NCI-H526 (cell line): ENCODE results near the gene BRIP1.
"Not testable (repeated sequence)": the region's sequence is repeated elsewhere in the genome, so short reads cannot be mapped to it uniquely, and the experiment has no call there.

Experiments used
- DNase-seq, 2 experiments: peaks; one replicate each; lab custom pipeline; 2025; lab: John Stamatoyannopoulos, UW

Gene BRIP1

DNA sequence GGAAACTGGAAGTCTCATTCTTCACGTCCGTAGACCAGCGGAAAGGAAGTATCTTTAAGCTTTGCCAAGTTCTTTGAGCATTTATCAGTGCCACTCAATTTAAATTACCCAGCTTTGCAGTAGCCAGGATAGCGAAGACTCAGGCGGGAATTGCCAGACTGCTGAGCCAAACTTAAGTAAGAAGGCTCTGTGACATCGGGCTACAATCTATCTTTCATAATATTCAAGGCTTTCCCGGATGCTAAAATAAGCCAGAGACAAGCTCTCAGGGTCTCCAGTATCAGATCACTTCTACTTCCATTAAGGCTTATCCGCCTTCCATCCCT is 436 bp upstream of the BRIP1 start:
- DNase-seq, result peak in 1 of 2 experiments; percentile 27

DNA sequence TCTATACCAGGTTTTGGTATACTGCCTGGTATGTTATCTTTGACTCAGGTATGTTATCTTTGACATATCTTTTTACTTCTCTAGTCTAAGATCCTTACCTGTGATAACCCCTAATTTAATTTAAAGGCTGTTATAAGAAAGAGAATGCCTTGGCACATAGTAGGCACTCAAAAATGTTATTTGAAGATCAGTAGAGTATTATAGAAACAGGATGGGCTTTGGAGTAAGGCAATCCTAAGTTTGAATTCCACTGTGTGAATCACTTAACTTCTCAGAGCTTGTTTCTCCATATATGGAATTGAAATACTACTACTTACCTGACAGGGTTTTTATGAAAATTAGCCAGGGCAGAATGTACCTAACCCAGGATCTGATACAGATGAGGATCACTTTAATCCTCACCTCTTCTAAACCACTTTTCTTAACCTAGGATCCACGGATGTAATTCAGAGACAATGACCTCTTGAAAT is 1.2 kb downstream of the BRIP1 start:
- DNase-seq, result peak; percentile 24 to 43

DNA sequence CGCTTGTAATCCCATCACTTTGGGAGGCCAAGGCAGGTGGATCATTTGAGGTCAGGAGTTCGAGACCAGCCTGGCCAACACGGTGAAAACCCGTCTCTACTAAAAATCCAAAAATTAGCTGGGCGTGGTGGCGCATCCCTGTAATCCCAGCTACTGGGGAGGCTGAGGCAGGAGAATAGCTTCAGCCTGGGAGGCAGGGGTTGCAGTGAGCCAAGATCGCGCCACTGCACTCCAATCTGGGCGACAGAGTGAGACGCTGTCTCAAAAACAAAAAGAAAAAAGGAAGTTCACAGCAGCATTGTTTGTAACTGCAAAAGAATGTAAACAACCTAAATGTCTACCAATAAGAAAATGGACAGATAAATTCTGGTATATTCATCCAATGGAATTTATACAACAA is 2.9 kb downstream of the BRIP1 start:
- not testable (repeated sequence) for DNase-seq

DNA sequence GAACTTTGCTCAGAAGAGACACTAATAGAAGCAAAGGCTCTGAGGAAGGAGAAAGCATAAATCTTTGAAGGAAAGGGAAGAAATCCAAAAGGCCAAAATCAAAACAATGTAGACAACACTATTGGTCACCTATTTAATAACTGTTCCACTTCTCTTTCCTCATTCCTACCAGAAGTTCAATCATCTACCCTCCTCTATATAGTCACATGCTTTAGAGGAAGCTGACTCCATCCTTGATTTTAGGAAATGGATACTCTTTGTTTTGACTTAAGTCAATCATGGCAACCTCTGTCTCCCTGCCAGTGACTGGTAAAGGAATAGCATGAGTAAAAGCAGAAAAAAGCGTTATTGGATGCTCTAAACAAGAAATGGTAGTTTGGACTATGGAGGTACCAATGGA is 7.3 kb downstream of the BRIP1 start:
- DNase-seq, result no peak

DNA sequence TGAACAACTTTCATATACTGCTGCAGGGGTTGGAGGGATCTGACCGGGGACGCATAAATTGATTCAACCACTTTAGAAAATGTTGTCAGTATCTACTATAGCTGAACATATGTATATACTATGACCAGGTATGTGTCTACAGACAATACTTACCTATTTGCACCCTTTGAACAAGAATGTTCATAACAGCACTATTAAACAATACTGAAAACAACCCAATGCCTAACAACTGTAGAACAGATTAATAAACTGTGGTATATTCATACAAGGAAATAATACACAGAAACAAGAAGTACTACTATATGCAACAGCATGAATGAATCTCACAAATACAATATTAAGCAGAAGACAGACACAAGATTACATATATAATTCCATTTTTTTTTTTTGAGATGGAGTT is 10.5 kb downstream of the BRIP1 start:
- DNase-seq, result no peak

DNA sequence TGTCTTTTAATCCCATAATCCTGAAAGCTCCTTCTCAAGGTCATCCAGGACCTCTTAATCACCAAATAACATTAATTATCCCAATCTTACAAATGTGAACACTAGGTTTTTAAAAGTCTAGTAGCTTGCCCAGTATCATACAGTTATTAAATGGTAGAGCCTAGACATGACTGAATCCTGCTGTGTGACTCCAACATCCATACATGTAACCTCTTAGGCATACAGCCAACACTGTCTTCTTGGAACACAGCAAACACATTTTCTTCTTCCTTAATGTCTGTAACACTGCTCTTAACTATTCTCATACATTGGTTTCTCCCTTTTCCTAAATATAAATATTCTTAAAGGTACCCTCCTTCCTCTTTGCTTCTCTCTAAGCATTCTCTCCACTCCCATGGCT is 13.7 kb downstream of the BRIP1 start:
- no peak for DNase-seq

DNA sequence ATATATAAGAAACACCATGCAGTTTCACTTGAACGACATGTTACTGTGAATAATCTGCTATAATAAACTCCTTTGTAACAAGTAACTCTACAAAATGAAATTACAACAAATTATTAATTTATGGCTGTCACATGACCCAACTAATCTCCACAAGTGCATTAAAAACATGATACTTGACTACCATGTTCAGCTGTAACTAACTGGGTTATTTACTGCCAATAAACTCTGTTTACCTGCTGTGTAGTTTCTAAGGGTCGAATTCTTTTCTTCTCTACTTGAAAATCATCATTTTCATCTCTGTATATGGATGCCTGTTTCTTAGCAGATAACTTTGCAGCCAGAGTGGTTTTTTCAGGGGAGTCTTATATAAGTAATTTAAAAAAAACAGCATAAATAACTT is 14.4 kb downstream of the BRIP1 start:
- no peak for DNase-seq

DNA sequence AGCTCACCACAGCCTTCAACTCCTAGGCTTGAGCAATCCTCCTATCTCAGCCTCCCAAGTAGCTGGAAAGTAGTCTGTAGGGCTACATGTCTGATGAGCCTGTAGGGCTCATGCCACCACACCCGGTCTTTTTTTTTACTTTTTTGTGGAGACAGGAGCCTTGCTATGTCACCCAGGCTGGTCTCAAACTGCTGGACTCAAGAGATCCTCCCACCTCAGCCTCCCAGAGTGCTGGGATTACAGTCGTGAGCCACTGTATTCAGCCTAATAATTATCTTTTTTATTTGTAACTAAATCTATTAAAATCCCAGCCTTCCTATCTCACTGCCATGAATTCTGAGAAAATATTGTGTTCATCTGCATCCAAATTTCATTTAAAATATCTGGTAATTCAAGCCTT is 15.1 kb downstream of the BRIP1 start:
- DNase-seq, result no peak

DNA sequence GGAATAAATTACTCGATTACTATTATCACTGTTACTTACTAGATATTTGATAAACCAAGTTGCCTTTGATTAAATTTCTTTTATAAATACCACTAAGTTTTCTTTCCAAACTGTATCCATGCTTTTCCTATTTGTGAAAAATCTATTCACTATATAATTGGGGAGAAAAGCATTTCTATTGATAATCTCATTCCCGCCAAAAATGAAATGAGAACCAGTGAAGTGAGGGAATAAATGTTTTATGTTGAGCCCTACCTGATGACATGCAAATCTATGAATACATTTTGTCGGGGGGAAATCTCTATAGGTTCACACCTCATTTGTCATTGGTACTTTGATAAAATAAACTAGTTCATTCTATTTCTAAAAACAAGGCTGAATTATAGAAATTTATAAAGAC is 15.7 kb downstream of the BRIP1 start:
- DNase-seq, result no peak

DNA sequence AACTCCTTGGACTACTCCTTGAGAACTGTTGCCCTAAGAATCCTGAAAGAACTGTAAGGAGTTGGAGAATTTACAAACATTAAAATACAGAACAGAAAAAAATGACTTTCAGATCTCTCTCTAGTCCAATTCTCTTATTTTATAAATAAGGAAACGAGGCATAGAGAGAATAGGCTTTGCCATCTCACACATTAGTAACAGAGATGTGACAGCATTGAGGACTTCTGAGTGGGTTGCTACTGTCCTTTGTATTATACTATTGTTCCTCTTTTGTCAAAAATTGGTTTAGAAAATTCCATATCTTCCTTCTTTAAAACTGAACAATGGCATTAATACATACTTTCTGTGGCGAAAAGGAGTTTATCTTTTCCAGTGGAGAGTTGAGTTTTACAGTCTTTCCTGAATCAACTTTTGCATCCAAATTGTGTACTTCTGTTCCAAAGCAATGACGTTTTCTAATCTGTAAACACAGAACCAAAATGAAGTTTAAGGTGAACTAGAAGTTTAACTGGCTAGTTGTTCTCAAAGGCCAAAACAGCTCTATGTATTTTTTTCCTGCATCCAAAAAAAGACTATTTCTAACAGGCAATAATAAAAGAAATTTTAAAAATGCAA is 16.5 kb downstream of the BRIP1 start:
- DNase-seq, result no peak

DNA sequence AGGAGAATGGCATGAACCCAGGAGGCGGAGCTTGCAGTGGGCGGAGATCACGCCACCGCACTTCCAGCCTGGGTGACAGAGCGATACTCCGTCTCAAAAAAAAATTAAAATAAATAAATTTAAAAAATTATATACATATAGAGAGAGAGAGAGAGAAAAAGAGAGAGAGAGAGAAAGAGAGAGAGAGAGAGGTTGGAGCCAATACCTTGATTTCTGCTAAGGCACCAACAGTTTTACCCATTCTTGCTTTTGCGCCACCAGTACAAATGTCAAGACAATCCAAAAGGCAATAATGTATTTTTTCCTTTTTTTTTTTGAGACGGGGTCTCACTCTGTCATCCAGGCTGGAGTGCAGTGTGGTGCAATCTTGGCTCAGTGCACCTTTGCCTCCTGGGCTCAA is 17.2 kb downstream of the BRIP1 start:
- no peak for DNase-seq

DNA sequence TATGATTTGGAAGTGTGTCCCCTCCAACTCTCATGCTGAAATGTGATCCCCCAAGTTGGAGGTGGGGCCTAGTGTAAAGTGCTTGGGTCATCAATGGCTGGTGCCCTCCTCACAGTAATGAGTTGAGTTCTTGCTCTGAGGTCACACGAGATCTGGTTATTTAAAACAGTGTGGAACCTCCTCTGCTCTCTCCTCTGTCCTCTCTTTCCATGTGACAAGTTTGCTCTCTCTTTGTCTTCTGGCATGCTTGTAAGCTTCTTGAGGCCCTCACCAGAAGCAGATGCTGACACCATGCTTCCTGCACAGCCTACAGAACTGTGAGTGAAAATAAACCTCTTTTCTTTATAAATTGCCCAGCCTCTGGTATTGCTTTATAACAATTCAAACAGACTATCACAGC is 19.9 kb downstream of the BRIP1 start:
- no peak for DNase-seq

DNA sequence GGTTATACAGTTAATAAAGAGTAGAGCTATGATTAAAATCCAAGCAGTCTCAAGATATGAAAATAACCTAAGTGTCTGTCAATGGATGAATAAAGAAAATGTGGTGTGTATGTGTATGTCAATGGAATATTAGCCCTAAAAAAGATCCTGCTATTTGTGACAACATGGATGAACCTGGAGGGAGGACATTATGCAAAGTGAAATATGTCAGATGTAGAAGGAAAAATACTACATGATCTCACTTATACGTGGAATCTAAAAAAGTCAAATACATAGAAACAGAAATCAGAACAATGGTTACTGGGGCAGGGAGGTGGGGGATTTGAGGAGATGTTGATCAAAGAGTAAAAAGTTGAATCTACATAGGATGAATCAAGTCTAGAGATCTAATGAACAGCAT is 20.4 kb downstream of the BRIP1 start:
- DNase-seq, result no peak

DNA sequence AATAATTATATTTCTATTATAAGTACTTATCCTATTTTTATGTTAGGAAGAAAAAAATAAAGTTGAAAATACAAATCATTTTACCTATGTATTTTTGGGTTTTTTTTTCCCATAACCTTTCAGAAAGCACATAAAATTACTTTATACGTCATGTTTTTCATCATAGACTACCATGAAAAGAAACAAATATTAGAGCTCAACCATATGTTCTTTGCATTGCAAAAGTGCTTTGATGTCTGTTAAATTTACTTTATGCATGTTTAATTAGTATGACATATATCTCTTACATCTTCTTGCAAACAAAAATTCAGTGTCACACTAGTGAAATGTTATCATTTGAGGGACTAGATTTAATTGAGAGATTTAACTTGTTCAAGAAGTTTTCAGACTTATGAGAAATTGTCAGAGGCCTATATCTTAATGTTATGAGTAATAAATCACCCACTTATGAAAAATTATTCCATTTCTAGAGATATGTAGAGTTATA is 24.0 kb downstream of the BRIP1 start:
- DNase-seq, result no peak

DNA sequence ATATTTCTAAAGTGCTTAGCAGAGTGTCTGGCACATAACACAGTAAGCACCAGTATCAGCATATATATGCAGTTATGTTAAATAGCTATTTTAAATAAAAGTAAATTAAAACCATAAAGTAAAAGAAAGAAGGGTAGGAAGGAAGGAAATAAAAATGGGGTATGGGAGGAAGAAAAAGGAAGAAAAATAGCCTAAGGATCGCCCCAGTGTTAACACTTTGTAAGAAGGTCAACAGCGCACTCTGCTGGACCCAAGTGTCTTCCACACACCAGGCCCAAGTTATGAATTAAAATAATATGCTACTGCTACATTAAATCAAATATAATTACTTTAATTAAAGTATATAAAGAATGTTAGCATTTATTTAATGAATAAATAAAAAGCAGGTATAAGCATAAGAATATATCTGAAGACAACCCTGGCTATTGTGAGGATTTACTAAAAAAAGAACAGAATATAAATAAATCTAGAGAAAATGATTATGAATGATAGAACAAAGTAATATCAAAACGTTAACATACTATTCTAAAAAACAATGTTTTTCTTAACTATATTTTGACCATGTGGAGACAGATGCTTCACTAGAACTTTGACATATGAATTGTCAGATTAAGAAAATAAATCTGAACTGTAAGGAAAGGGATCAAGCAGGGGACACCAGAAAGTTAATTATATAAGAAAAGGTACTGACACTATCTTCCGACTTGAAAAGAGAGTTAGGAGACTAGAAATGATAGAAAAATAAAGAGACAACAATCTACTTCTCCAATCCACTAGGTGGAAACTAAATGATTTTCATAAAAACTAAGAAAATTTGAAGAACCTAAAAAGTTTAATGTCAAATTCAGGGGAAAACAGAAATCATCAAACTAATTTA is 25.9 kb downstream of the BRIP1 start:
- DNase-seq, result peak in 1 of 2 experiments; percentile 76

DNA sequence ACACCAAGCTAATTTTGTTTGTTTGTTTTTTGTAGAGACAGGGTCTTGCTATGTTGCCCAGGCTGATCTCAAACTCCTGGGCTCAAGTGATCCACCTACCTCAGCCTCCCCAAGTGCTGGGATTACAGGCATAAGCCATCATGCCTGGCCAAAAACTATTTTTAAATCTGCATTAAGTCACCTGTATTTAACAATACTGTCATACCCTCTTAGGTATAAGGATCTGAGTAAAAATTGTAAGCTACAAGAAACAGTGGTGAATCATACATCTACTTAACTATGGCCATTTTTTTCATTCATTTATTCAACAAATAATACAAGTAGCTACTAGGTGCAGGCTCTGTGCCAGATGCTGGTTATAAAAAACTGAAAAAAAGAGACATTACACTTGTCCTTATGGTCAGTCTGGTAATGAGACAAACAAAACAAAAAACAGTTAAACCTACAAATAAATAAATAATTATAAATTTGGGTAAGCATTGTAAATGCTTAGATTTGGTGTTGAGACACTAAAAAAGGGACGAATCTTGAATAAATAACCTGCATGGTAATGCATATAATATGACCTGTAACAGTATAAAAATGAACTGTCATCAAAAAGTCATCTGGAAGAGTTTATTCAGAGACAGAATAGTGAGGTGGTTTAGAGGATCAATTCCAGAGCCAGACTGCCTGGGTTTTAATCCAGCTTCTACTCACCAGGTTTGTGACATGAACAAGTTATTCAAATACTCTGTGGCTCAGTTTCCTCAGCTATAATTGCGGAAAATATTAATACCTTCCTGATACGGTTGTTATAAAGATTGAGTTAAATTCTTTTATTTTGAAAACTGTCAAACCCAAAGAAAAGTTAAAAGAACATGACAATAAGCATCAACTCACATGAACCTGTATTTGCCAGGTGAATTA is 26.8 kb downstream of the BRIP1 start:
- DNase-seq, result no peak

DNA sequence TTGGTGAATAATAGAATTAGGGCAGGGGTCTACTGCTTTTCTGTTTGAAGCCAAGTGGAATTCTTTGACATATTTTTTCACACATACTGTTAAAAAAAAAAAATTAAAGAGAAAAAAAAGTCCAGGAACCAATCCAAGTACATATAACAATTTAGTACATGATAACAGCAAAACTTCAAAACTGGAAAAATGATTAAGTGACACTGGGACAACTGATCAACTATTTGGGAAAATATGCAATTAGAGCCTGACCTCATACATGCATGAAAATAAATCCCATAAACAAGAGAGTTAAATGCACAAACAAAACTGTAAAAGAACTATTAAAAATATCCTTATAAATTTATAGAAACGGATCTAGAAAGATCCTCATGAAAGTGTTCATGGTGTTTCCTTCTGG is 27.7 kb downstream of the BRIP1 start:
- no peak for DNase-seq

DNA sequence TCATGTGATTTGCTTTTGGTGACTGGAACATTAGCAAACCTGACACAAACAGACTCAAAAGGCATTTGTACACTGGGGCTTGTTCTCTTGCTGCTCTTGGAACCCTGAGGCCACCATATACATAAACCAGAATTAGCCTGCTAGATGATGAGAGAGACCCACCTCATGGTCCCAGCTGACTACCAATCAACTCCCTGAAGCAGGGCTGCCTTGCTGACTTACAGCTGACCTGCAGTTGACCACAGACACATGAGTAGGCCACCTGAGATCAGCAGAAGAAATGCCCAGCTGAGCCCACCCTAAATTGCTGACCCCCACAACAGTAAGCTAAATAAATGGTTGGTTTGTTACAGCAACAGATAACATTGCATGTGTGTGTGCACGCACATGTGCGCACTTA is 28.7 kb downstream of the BRIP1 start:
- no peak for DNase-seq

DNA sequence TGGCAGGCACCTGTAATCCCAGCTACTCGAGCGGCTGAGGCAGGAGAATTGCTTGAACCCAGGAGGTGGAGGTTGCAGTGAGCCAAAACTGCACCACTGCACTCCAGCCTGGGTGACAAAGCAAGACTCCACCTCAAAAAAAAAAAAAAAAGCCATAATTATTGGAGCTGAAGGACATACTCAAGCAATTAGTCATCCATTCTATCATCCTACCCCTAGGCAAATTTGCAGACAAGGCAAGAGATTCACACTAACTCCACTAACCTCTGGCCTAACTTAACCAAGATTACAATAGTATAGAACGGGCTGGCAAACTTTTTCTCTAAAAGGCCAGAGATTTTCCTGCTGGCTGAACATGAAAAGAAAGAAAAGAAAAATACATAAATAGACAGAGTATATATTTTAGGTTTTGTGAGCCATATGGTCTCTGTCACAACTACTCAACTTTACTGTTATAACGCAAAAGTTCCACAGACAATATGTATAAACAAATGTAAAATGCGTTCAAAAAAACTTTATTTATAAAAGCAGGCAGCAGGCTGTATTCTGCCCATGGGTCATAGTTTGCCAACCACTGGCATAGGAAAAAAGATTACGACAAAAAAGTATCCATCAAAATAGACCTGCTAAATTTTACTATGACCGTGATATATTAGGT is 29.7 kb downstream of the BRIP1 start:
- DNase-seq, result no peak

DNA sequence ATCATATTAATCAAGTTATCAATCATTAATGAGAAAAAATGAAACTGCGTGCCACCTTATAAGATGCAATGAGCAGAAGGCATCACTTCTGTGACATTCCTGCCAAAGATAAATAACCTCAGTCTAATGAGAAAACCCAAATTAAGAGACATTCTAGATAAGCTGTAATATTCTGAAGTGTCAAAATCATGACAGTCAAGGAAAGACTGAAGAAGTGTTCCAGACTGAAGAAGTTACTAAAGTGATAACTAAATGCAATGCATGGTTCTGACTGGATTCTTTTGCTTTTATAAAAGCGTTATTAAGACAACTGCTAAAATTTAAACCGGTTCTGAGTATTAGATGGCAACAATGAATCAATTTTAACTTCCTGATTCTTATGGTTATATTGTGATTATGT is 30.9 kb downstream of the BRIP1 start:
- no peak for DNase-seq

DNA sequence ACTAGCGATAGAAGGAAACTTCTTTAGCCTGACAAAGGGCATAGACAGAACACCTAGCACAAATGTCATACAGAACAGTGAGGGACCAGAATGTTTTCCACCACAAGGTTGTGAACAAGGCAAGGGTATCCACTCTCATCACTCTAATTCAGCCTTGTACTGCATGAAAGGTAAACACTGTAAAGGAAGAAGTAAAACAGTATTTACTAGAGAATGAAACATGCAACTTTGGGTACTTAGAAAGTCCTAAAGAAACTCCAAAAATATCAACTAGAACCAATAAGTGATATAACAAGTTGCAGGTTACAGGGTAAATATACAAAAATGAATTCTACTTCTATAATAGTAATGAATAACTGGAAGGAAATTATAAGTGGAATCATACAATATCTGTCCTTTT is 32.2 kb downstream of the BRIP1 start:
- DNase-seq, result no peak

DNA sequence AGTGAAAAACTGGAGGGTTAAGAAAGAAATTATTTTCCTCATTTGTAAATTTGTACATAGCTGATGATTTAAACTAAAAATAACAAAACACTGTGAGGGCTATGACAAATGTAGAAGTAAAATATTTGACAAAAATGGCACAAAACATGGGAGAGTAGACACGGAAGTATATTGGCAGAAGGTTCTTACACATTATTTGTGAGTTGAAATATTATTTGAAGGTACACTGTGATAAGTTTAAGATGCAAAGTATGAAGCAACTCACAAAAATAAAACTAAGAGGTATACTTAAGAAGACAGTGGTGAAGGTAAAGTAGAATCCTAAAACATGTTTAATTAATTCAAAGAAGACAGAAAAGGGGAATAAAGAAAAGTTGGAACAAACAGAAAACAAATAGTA is 34.6 kb downstream of the BRIP1 start:
- no peak for DNase-seq
